Measurements from ENCODE around the gene ATP9B.

GRCh38 chr18:79320216-79320850 lies 251.1 kb downstream of the ATP9B start:
- TF ChIP-seq CTCF (IDR thresholded peaks at IDR 0.05) (no peak), POLR2A (IDR thresholded peaks at IDR 0.05) (no peak), POLR2AphosphoS5 (IDR thresholded peaks at IDR 0.05; ENCODE audit: insufficient read depth in 1 of 2, low read depth in 1 of 2) (no peak)

Measured in vagina (tissue), 2 donors.